GM12865 (cell line): ENCODE data around the gene SF3B6.

Experiments used
- DNase-seq: peaks from one replicate; pipeline ENCODE4 v3.0.0; 2010; ENCODE audit warnings: low read depth
- H3K4me3 ChIP-seq: 2 replicates; pipeline ENCODE4 v1.5.1; 2011; ENCODE audit warnings: mild to moderate bottlenecking, low read depth, low read length, control low read depth
- TF ChIP-seq, protein P1 (sequence below): IDR thresholded peaks from 2 replicates; pipeline ENCODE4 v1.5.1; 2011; ENCODE audit warnings: low read length, control low read depth, low read depth, inconsistent platforms; ENCODE audit not compliant: insufficient read depth; ENCODE audit errors: missing control alignments

SF3B6 gene

DNA sequence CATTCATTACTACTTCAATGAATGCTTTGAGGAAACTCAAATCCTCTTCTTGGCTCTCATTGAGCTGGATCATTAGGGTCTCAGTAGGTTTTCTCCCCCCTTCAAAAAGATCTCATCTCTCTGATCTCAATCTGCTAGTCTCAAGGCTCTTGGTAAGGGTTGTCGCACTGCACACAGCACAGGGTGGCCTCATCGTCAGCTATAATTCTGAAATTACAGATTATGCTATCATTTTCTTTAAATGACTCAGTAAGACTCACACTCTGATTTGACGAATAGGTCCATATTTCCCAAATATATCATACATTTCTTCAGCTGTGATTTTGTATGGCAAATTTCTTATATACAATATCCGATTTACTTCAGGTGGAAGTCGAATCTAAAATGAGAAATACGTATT lies 2.3 kb downstream of the SF3B6 start:
- H3K4me3 ChIP-seq: no peak overlapping the region

DNA sequence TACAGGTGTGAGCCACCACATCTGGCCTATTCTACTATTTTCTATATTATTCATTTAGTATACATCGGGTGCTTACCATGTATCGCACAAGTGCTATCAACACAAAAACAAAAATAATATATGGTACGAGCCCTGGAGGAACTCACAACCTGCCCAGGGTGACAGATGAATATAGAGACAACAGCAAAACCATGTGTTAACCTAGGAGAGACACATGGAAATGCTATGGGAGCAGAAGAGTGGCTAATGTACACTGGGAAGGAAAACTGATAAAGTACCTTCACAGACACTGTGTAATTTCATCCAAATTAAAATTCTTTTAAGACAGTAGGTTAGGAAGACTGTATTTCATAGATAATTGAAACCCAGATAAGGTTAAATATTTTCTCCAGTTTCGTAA lies 3.9 kb downstream of the SF3B6 start:
- TF ChIP-seq, protein P1, sequence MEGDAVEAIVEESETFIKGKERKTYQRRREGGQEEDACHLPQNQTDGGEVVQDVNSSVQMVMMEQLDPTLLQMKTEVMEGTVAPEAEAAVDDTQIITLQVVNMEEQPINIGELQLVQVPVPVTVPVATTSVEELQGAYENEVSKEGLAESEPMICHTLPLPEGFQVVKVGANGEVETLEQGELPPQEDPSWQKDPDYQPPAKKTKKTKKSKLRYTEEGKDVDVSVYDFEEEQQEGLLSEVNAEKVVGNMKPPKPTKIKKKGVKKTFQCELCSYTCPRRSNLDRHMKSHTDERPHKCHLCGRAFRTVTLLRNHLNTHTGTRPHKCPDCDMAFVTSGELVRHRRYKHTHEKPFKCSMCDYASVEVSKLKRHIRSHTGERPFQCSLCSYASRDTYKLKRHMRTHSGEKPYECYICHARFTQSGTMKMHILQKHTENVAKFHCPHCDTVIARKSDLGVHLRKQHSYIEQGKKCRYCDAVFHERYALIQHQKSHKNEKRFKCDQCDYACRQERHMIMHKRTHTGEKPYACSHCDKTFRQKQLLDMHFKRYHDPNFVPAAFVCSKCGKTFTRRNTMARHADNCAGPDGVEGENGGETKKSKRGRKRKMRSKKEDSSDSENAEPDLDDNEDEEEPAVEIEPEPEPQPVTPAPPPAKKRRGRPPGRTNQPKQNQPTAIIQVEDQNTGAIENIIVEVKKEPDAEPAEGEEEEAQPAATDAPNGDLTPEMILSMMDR: no peak
- no peak for DNase-seq
- no peak overlapping the region for H3K4me3 ChIP-seq

More for the DNA sequence above, 2.3 kb downstream of the SF3B6 start:
- TF ChIP-seq, protein P1: no peak
- no peak for DNase-seq

DNA sequence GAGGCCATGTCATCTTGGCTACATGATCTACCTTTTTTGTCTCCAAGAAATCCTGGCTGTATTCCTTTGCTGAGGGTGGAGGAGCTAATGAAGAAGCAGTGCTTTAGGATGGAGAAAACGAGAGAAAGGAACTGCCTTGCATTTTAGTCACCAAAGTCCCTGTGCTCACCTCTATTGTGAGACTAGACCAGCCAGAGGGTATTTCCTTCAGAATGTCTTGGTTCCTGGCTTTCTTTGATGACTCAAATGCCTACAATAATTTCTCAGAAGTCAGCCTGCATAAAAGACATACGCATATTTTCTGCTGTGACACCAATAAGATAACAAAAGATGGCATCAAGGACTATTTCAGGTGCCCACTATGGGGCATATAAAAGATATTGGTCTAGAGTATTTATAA lies 10.8 kb downstream of the SF3B6 start:
- H3K4me3 ChIP-seq: no peak overlapping the region
- no peak for DNase-seq
- TF ChIP-seq, protein P1: no peak

DNA sequence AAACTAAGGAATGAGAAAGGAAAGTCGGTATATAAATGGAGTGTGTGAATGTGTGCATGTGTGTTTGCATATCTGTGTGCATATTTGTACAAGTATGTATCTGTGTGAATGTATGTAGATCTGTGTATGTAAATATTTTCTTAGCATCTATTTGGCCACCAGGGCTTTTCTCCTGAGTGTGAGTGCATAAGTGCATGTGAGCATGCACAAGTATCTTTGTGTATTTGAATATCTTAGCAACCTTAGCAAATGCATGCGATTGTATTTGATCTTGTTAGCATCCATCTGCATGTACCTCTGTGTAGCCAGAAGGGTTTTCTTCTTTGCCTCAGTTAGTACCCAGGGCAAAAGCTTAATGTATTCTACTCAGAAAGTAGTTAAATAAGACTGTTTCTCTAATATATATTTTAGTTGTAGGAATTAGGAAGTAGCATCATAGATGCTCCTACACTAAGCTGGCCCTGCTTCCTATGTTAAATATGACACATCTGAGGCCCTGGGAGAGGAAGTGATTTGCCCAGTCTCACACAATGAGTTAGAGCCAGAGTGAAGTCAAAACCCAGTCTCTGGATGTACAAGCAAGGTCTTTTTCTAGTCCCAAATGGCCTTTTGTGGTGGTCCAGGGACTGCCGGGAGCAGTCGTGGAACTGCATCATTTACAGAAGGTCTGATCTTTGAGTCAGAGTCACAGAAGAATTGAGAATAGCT lies 17.4 kb downstream of the SF3B6 start:
- TF ChIP-seq, protein P1: no peak
- no peak for DNase-seq
- H3K4me3 ChIP-seq: no peak overlapping the region

DNA sequence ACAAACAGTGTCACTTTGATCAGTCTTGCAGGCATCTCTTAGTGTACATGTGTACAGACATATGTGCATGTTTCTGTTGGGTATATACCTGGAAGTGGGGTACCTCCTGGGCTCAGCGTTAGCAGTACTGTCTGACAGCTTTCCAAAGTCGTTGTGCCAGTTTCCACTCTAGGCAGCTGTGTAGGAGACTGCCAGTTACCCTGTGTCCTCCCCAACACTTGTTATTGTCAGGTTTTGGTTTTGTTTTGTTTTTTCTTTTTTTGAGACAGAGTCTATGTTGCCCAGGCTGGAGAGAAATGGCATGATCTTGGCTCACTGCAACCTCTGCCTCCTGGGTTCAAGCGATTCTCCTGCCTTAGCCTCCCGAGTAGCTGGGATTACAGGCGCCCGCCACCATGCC lies 20.4 kb downstream of the SF3B6 start:
- TF ChIP-seq, protein P1: no peak
- no peak for DNase-seq
- no peak overlapping the region for H3K4me3 ChIP-seq

DNA sequence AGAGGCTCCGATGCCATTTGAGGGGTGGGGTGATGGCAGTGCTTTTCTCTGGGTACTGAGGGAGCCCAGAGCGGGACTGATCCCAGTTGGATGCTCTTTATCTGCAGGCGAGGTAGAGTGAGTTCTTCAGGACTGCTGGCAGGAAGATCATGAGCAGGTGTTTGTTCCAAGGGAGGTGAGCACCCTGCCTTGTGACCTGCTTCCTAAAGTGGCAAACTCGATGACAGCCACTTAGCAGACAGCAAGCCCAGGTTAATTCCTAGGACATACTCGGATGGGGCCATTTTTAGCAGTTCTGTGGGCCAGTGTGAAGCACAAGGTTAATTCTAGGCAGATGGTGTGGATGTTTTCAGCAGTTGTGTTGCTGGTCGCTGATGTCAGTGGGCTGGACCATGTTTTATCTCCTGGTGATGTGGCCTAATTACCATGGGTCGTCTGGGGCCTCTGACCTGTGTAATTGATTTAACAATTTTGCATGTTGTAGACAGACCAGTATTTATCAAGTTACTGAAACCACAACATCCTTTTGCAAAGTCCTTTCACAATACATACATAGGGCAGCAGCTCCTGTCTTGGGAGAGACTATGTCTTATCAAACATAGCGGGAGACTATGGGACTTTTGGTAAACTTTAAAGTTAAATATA lies 21.6 kb downstream of the SF3B6 start:
- no peak for DNase-seq
- TF ChIP-seq, protein P1: no peak
- H3K4me3 ChIP-seq: no peak overlapping the region
